Measurements from ENCODE around the gene ROR2. TPM values are rescaled to one million over a fixed set of nuclear protein-coding genes. Genes with fewer than 3 reads are reported as not detected.

The ROR2 gene
- total RNA-seq, 1 donor from 2014 or later = 14.9 TPM

- Mint-ChIP-seq H3K9me3 (no peaks in the 10 kb centered on the region), H3K4me3 (no peak overlapping the region), H3K36me3 (ENCODE audit: low read depth) (no peaks in the 10 kb centered on the region), H3K27me3 (ENCODE audit: low read depth) (peaks cover 31% of the 10 kb centered on the region), H3K27ac (ENCODE audit: unreplicated experiment) (no peak overlapping the region), H3K4me1 (peaks cover 19% of the 10 kb centered on the region)
- TF ChIP-seq CTCF (conservative IDR thresholded peaks at IDR 0.05) = no peak
- DNase-seq (ENCODE audit: low read depth, low spot score) = no peak
Measured at GRCh38 chr9:91943478-91944470, 6.3 kb downstream of the ROR2 start.

- Mint-ChIP-seq H3K27me3 (ENCODE audit: low read depth) (peaks cover 18% of the 10 kb centered on the region), H3K4me1 (peaks cover 19% of the 10 kb centered on the region), H3K4me3 (no peak overlapping the region), H3K36me3 (ENCODE audit: low read depth) (no peaks in the 10 kb centered on the region), H3K27ac (ENCODE audit: unreplicated experiment) (no peak overlapping the region), H3K9me3 (no peaks in the 10 kb centered on the region)
- no peak for DNase-seq (ENCODE audit: low read depth, low spot score)
- no peak for TF ChIP-seq CTCF (conservative IDR thresholded peaks at IDR 0.05)
Measured at GRCh38 chr9:91942201-91942600, 7.8 kb downstream of the ROR2 start.

GRCh38 chr9:91939978-91940377 is 10.1 kb downstream of the ROR2 start:
- Mint-ChIP-seq H3K27ac (ENCODE audit: unreplicated experiment) (no peak overlapping the region), H3K4me3 (no peak overlapping the region), H3K36me3 (ENCODE audit: low read depth) (no peaks in the 10 kb centered on the region), H3K4me1 (peaks cover 31% of the 10 kb centered on the region), H3K9me3 (no peaks in the 10 kb centered on the region), H3K27me3 (ENCODE audit: low read depth) (no peaks in the 10 kb centered on the region)
- no peak for TF ChIP-seq CTCF (conservative IDR thresholded peaks at IDR 0.05)
- no peak for DNase-seq (ENCODE audit: low read depth, low spot score)

- DNase-seq (ENCODE audit: low read depth, low spot score) = no peak
- Mint-ChIP-seq H3K36me3 (ENCODE audit: low read depth) (no peaks in the 10 kb centered on the region), H3K4me1 (peaks cover 44% of the 10 kb centered on the region), H3K9me3 (no peaks in the 10 kb centered on the region), H3K4me3 (no peak overlapping the region), H3K27ac (ENCODE audit: unreplicated experiment) (no peak overlapping the region), H3K27me3 (ENCODE audit: low read depth) (no peaks in the 10 kb centered on the region)
- TF ChIP-seq CTCF (conservative IDR thresholded peaks at IDR 0.05) = no peak
Measured at GRCh38 chr9:91937727-91938126, 12.3 kb downstream of the ROR2 start.

GRCh38 chr9:91937056-91937455 is 13.0 kb downstream of the ROR2 start:
- H3K27me3 Mint-ChIP-seq (ENCODE audit: low read depth) = no peaks in the 10 kb centered on the region
- no peak overlapping the region for H3K4me3 Mint-ChIP-seq
- DNase-seq (ENCODE audit: low read depth, low spot score) = no peak
- H3K27ac Mint-ChIP-seq (ENCODE audit: unreplicated experiment) = no peak overlapping the region
- H3K36me3 Mint-ChIP-seq (ENCODE audit: low read depth) = no peaks in the 10 kb centered on the region
- TF ChIP-seq CTCF (conservative IDR thresholded peaks at IDR 0.05) = no peak
- H3K9me3 Mint-ChIP-seq = no peaks in the 10 kb centered on the region
- peaks cover 44% of the 10 kb centered on the region for H3K4me1 Mint-ChIP-seq

Data from neural crest cell (in vitro differentiated cells).